AG04449 (cell line): Measurements from ENCODE around the gene NME3.

Experiments
- CTCF ChIA-PET: fragments of 350-600 bp; formaldehyde crosslinking; extraction: SDS; loops from one replicate; lab custom pipeline; 2021; ENCODE audit warnings: antibody characterized with exemption; lab: Yijun Ruan, JAX
- POLR2A ChIA-PET: fragments of 400-600, 350-600 bp; formaldehyde crosslinking; extraction: SDS; loops from one replicate; lab custom pipeline; 2020; ENCODE audit warnings: antibody characterized with exemption, inconsistent platforms; lab: Yijun Ruan, JAX
- DNase-seq: peaks from one replicate; pipeline ENCODE4 v3.0.0-alpha.2; 2010; ENCODE audit warnings: low read depth, low spot score
- H3K4me3 ChIP-seq: 2 replicates; pipeline ENCODE4 v1.5.1; 2011; ENCODE audit warnings: low read depth, mild to moderate bottlenecking, control low read depth, low read length
- TF ChIP-seq, protein P1 (sequence below): IDR thresholded peaks from one replicate; pipeline ENCODE4 v1.5.1; 2011; ENCODE audit warnings: mild to moderate bottlenecking, moderate library complexity, low read length, control low read depth, inconsistent platforms; ENCODE audit not compliant: insufficient read depth; ENCODE audit errors: missing control alignments

Gene NME3

DNA sequence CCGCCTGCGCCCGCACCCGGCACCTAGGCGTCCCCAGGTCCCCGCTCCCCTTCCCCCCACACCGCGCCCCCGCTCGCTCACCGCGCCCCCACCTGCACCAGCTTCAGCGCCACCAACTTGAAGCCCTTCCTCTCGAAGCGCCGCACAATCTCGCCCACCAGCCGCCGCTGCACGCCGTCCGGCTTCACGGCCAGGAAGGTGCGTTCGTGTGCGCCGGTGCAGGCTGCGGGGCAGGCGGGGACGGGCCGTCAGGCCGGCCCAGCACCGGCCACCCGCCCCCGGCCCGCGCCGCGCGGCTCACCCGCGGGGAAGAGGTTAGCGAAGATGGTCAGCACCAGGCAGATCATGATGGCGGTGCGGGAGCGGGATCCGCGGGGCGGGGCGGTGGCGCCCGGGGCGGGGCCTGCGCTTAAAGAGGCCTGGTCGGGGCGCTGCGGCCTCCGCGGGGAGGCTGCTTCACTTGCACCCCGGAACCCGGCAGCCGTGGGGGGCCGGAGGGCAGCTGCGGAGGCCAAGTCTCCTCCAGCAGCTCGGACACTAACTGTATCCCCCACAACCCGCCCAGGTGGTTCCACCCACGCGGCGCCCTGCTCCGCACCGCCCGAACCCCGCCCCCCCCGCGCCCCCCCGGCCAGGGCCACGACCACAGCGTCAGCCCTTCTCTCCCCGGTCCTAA is at the start of gene NME3:
Gene NME3, minus strand, starts transcription at position 356 of the 676 bp plus-strand sequence. Its CDS starts 9 bp downstream, at position 347.
- ChIA-PET POLR2A (interaction anchor here (0.8 to 4.3 kb wide), 2 partner anchors 11 to 65 kb away, joined by 3 to 31 read pairs; partner anchors contain the start of genes MAPK8IP3, NUBP2 and SPSB3), CTCF (interaction anchor here (1.4 kb wide), 2 partner anchors 25 to 65 kb away, joined by 3 to 4 read pairs; partner anchors contain the start of gene MAPK8IP3)
- peak within 1 kb of the TSS; percentile 81 for H3K4me3 ChIP-seq
- TF ChIP-seq, protein P1, sequence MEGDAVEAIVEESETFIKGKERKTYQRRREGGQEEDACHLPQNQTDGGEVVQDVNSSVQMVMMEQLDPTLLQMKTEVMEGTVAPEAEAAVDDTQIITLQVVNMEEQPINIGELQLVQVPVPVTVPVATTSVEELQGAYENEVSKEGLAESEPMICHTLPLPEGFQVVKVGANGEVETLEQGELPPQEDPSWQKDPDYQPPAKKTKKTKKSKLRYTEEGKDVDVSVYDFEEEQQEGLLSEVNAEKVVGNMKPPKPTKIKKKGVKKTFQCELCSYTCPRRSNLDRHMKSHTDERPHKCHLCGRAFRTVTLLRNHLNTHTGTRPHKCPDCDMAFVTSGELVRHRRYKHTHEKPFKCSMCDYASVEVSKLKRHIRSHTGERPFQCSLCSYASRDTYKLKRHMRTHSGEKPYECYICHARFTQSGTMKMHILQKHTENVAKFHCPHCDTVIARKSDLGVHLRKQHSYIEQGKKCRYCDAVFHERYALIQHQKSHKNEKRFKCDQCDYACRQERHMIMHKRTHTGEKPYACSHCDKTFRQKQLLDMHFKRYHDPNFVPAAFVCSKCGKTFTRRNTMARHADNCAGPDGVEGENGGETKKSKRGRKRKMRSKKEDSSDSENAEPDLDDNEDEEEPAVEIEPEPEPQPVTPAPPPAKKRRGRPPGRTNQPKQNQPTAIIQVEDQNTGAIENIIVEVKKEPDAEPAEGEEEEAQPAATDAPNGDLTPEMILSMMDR, result no peak
- DNase-seq, result no peak

DNA sequence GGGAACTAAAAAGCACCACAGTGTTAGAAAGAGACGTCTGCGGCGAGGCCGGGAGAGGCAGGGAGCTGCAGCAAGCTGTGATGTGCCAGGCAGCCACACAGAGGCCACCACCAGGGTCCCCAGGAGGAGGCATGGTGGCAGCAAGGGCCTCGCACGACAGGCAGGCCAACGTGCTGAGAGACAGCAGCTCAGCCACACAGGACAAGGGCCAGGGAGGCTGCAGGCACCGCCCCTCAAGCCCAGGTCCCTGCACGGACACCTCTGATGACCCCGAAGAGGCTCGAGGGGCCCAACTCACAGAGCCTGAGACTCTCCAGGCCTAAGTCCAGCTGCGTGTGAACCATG is 49.6 kb upstream of the NME3 start:
- DNase-seq, result no peak
- TF ChIP-seq, protein P1, result no peak
- ChIA-PET CTCF (no interaction called here), POLR2A (no interaction called here)
- no peak overlapping the region for H3K4me3 ChIP-seq

DNA sequence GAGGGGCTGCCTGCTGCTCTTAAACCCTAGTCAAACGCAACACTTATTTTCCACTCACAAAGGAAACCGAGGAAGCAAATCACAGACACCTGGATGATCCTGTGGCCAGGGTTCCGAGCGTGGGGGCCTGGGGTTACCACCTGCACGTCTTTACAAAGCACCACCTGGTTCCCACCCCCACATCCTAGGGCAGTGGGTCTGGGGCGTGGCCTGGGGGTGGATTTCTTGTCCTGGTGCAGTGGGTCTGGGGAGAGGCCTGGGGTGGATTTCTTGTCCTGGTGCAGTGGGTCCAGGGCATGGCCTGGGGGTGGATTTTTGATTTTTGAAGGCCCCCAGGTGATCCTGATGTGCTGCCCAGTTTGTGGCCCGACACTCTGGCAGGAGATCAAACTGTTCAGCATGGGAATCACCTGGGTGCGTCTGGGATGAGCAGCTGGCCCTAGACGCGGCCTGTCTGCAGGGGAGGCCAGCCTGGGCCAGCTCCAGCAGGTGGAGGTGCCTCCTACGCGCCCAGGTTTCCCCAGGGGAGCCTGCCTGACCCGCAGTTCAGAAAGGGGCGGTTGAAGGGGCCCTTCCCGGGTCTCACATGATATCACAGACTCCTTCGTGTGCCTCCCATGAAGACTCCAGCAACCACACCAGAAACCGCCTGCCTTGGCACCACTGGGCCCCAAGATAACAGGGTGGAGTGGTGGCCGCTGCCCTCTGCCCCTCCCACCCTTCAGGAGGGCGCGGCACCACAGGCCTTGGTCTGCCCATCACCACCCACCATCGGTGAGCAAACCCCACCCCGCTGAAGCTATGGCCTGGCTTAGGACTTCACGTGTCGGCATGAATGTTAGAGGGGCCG is 49.0 kb upstream of the NME3 start:
- ChIA-PET POLR2A (no interaction called here), CTCF (no interaction called here)
- TF ChIP-seq, protein P1, result no peak
- no peak for DNase-seq
- no peak overlapping the region for H3K4me3 ChIP-seq

DNA sequence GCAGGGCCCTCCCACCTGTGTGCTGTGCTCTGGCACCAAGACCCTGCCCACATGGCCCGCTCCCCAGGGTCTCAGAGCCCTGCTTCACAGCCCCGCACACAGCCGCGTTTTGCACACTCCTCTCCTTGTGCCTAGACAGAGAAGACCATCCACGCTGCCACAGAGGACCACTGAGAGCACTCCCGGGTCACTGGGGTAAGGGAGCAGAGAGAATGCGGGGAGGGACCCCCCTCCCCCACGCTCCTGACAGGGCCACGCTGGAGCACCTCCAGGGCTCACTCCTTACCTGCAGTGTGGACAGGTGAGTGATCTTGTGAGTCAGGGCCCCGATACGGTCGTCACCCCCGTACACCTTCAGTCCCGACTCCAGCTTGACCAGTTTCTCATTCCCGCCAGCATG is 48.3 kb upstream of the NME3 start:
- H3K4me3 ChIP-seq, result no peak overlapping the region
- CTCF ChIA-PET, result no interaction called here
- POLR2A ChIA-PET, result no interaction called here
- no peak for DNase-seq
- TF ChIP-seq, protein P1, result no peak

DNA sequence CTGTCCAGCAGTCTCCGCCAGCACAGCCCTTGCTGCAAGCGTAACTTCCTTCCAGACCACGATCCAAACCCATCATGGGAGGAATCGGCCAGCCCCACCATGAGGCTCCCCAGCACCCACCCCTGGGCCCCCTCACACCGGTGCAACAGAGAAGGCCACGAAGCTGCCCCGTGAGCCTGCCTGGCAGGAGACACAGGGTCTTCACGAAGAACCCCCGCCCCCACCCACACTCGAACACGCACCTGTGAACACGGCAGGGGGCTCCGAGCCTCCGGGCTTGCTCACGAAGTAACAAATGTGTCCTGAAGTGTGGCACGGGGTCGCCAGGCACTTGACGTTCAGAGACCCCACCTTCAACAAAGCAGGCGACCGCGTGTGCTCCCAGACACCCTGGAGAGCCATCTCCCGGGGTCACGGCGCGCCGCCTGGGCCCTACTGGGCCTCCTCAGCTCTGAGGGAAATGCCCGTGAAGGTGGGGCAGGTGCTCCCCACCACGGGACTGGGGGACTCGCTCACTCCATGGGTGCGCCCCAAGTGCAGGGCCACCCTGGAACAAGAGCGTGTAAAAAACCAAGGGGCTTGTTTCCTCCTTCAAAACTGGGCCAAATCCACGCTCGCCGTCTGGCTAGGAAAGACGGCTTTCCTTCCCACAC is 47.7 kb upstream of the NME3 start:
- POLR2A ChIA-PET, result no interaction called here
- CTCF ChIA-PET, result no interaction called here
- no peak overlapping the region for H3K4me3 ChIP-seq
- DNase-seq, result no peak
- TF ChIP-seq, protein P1, result no peak

DNA sequence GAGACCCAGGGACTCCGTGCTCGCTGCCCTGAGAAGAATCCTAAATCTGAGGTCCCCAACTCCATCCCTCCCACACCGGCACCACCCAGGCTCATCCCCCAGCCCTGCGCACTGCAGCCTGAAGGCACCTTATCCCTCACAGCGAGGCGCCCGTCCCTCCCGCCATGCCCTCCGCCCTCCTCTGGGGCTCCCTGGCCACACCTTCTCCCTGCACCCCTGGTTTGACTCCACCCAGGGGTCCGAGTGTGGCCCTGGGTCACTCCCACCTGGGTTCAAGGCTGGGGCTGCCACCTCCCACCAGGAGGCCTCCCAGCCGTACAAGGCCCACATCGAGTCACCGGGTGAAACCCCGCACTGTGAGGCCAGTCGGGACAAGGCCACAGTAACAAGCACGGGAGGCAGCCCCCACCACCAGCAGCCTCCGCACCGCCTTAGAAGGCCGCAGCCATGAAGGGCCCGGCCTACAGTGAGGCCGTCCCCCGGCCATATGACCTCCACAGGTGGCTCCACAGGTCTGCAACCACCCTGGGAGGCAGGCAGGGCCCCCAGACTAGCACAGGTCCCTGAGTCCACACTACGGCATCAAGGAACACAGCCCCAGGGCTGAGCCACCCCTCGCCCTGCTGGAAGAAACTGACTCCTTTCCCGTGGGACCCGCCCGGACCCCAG is 47.0 kb upstream of the NME3 start:
- ChIA-PET POLR2A (no interaction called here), CTCF (no interaction called here)
- TF ChIP-seq, protein P1, result no peak
- H3K4me3 ChIP-seq, result no peak overlapping the region
- no peak for DNase-seq
